OCI-LY7 (cell line): Measurements from ENCODE around the gene BBOF1. TPM values are rescaled to one million over a fixed set of nuclear protein-coding genes. Genes with fewer than 3 reads are reported as not detected.

Experiments
- BruUV-seq: library from RNA; stranded (reverse); fragments of 400-500 nt; replicated peaks from 2 replicates; lab custom pipeline; 2021; lab: Mats Ljungman, UMichigan
- CTCF ChIA-PET: fragments of 300-600 bp; sonication (Branson Sonifier 250); formaldehyde crosslinking; loops from one replicate; lab custom pipeline; 2022; ENCODE audit warnings: antibody characterized with exemption; ENCODE audit not compliant: unreplicated experiment; lab: Charles Lee
- POLR2A ChIA-PET: fragments of 300-600 bp; sonication (Branson Sonifier 250); formaldehyde crosslinking; loops from one replicate; lab custom pipeline; 2022; ENCODE audit warnings: antibody characterized with exemption; lab: Charles Lee
- DNase-seq: peaks from one replicate; pipeline ENCODE4 v3.0.0-alpha.2; 2015; ENCODE audit warnings: low spot score
- H2AFZ ChIP-seq: fragments of 200-600 bp; sonication (generic), shearing (Covaris generic); 2 replicates; pipeline ENCODE4 v1.6.1; 2014; ENCODE audit warnings: mild to moderate bottlenecking, antibody characterized with exemption, low read length, moderate library complexity
- H3K27ac ChIP-seq: fragments of 200-600 bp; sonication (generic); 2 replicates; pipeline ENCODE4 v1.5.1; 2014; ENCODE audit warnings: mixed run types, low read depth, mild to moderate bottlenecking, moderate library complexity, low read length, inconsistent platforms; ENCODE audit not compliant: poor library complexity, severe bottlenecking
- H3K36me3 ChIP-seq: fragments of 200-600 bp; sonication (generic); 2 replicates; pipeline ENCODE4 v1.6.1; 2014; ENCODE audit warnings: mild to moderate bottlenecking, antibody characterized with exemption, low read length, moderate library complexity, mixed read lengths; ENCODE audit not compliant: insufficient read depth
- H3K4me1 ChIP-seq: fragments of 200-600 bp; sonication (generic); 2 replicates; pipeline ENCODE4 v1.5.1; 2014; ENCODE audit warnings: mild to moderate bottlenecking, low read length; ENCODE audit not compliant: insufficient read depth, poor library complexity, severe bottlenecking
- H3K4me2 ChIP-seq: fragments of 200-600 bp; sonication (generic); 2 replicates; pipeline ENCODE4 v1.6.1; 2014; ENCODE audit warnings: mild to moderate bottlenecking, low read length
- H3K4me3 ChIP-seq: fragments of 200-600 bp; sonication (generic); 2 replicates; pipeline ENCODE4 v1.5.1; 2014; ENCODE audit warnings: mild to moderate bottlenecking, low read depth, low read length; ENCODE audit not compliant: poor library complexity, severe bottlenecking
- H3K79me2 ChIP-seq: fragments of 200-600 bp; sonication (generic); 2 replicates; pipeline ENCODE4 v1.6.1; 2016; ENCODE audit warnings: low read depth, mild to moderate bottlenecking, low read length, moderate library complexity, mixed read lengths; ENCODE audit not compliant: insufficient read depth
- H3K9me2 ChIP-seq: fragments of 200-600 bp; sonication (generic); 2 replicates; pipeline ENCODE4 v1.6.1; 2016; ENCODE audit warnings: mild to moderate bottlenecking, low read length, mixed read lengths; ENCODE audit not compliant: insufficient read depth
- H3K9me3 ChIP-seq: fragments of 200-600 bp; sonication (generic); 2 replicates; pipeline ENCODE4 v1.6.1; 2014; ENCODE audit warnings: mild to moderate bottlenecking, mixed run types, low read length, mixed read lengths
- H4K20me1 ChIP-seq: fragments of 200-600 bp; sonication (generic); 2 replicates; pipeline ENCODE4 v1.6.1; 2014; ENCODE audit warnings: mild to moderate bottlenecking, antibody characterized with exemption, low read length, moderate library complexity, mixed read lengths; ENCODE audit not compliant: insufficient read depth
- CTCF ChIP-seq: fragments of 200-600 bp; sonication (generic); conservative IDR thresholded peaks from 2 replicates; pipeline ENCODE4 v1.5.1; 2014; ENCODE audit warnings: mild to moderate bottlenecking, antibody characterized with exemption, low read length, moderate library complexity, mixed read lengths
- EZH2phosphoT487 ChIP-seq: fragments of 200-600 bp; sonication (generic); IDR thresholded peaks from 2 replicates; pipeline ENCODE4 v1.6.1; 2018; ENCODE audit warnings: low read depth, borderline replicate concordance, mild to moderate bottlenecking, mixed run types, antibody characterized with exemption, low read length, moderate library complexity, mixed read lengths
- intact Hi-C: fragments of 100-400 bp; cut with micrococcal nuclease; formaldehyde crosslinking; loops from one replicate; pipeline ENCODE4 v1.10.0; 2022; ENCODE audit not compliant: unreplicated experiment
- total RNA-seq, 2 experiments: library from RNA; depleted of rRNA in 1 of 2; stranded (reverse); fragments of >200 nt in 1 of 2; shearing (Covaris generic) in 1 of 2; gene quantifications; 2 replicates each; pipeline ENCODE4 v1.2.3, GENCODE V29; 2014 to 2022

Gene BBOF1
- total RNA-seq, 2 experiments from 2014 or later: 1.7 to 3.2 TPM

GRCh38 chr14:74085828-74086227 is 66.7 kb downstream of the BBOF1 start:
- ChIA-PET CTCF (no interaction called here), POLR2A (interaction anchor here (0.9 kb wide), 1 partner anchor 11 kb away, joined by 4 read pairs; no protein-coding TSS in a partner anchor)
- peak; percentile 50 for DNase-seq

GRCh38 chr14:74089251-74090020 is 70.3 kb downstream of the BBOF1 start:
- no peaks in the 10 kb centered on the region for H4K20me1 ChIP-seq
- CTCF ChIA-PET: no interaction called here
- no peak overlapping the region for H3K27ac ChIP-seq
- peaks cover 21% of the 10 kb centered on the region for H3K36me3 ChIP-seq
- no peaks in the 10 kb centered on the region for H3K9me3 ChIP-seq
- DNase-seq: no peak
- no peak overlapping the region for H2AFZ ChIP-seq
- intact Hi-C loops: no loop called here
- H3K79me2 ChIP-seq: peaks cover 27% of the 10 kb centered on the region
- POLR2A ChIA-PET: no interaction called here
- H3K4me1 ChIP-seq: peaks cover 13% of the 10 kb centered on the region
- H3K4me2 ChIP-seq: no peak overlapping the region
- no peak overlapping the region for H3K4me3 ChIP-seq
- no peaks in the 10 kb centered on the region for H3K9me2 ChIP-seq
- no TSS peak for BruUV-seq
- TF ChIP-seq CTCF (no peak), EZH2phosphoT487 (no peak)

More at GRCh38 chr14:74085828-74086227, 66.7 kb downstream of the BBOF1 start:
- Histone ChIP-seq H3K36me3 (peaks cover 3% of the 10 kb centered on the region; the same call in 1 of the 2 replicates), H3K27ac (no peak overlapping the region), H3K9me3 (no peaks in the 10 kb centered on the region), H2AFZ (no peak overlapping the region), H3K79me2 (peaks cover 27% of the 10 kb centered on the region), H4K20me1 (no peaks in the 10 kb centered on the region), H3K4me3 (peak overlapping the region; percentile 79), H3K9me2 (no peaks in the 10 kb centered on the region), H3K4me1 (peaks cover 23% of the 10 kb centered on the region), H3K4me2 (peak overlapping the region; percentile 90)
- intact Hi-C loops: loop anchor here (2.0 kb wide), 1 partner anchor 67 kb away; the partner anchor contains the start of genes BBOF1 and ENTPD5
- BruUV-seq: no TSS peak
- no peak for TF ChIP-seq CTCF
- TF ChIP-seq EZH2phosphoT487: no peak

- H3K27ac ChIP-seq: no peak overlapping the region
- ChIA-PET CTCF (no interaction called here), POLR2A (no interaction called here)
- TF ChIP-seq EZH2phosphoT487 (no peak), CTCF (no peak)
- DNase-seq: no peak
- no peak overlapping the region for H2AFZ ChIP-seq
- BruUV-seq: no TSS peak
- no peaks in the 10 kb centered on the region for H4K20me1 ChIP-seq
- no peaks in the 10 kb centered on the region for H3K9me2 ChIP-seq
- peaks cover 48% of the 10 kb centered on the region for H3K36me3 ChIP-seq
- no peaks in the 10 kb centered on the region for H3K79me2 ChIP-seq
- H3K4me3 ChIP-seq: no peak overlapping the region
- H3K4me1 ChIP-seq: no peaks in the 10 kb centered on the region
- H3K4me2 ChIP-seq: no peak overlapping the region
- no peaks in the 10 kb centered on the region for H3K9me3 ChIP-seq
- intact Hi-C loops: no loop called here
These were observed 86.2 kb downstream of the BBOF1 start for GRCh38 chr14:74105381-74105780.
